Endometrial microvascular endothelial cells (primary cell): Measurements from ENCODE around the gene HBM. TPM values are rescaled to one million over a fixed set of nuclear protein-coding genes. Genes with fewer than 3 reads are reported as not detected.
"Not testable (repeated sequence)": the region's sequence is repeated elsewhere in the genome, so short reads cannot be mapped to it uniquely, and the experiment has no call there.

Experiments
- in situ Hi-C: cut with HindIII; loops from 2 replicates; pipeline ENCODE4 v1.10.0; 2017; ENCODE audit warnings: low sequenced_read_pairs, low pct_unique_long_range_greater_than_20kb; ENCODE audit errors: inconsistent ontology term
- total RNA-seq: library from RNA; depleted of rRNA; stranded (reverse); fragments of >200 nt; gene quantifications from one replicate; pipeline ENCODE4 v1.2.3, GENCODE V29; 2015; ENCODE audit errors: inconsistent ontology term

Gene HBM
- total RNA-seq, 1 donor from 2014 or later = not detected

GRCh38 chr16:179211-180092 is 13.7 kb downstream of the HBM start:
- in situ Hi-C loops = no loop called here

- in situ Hi-C loops = no loop called here
These were observed 14.4 kb downstream of the HBM start, which contains the start of gene HBQ1 for GRCh38 chr16:180101-180675. HBQ1 (plus strand) TSS chr16:180459; CDS start chr16:180487, 28 bp downstream.

GRCh38 chr16:180681-181564 is 15.1 kb downstream of the HBM start:
- in situ Hi-C loops = no loop called here

- in situ Hi-C loops = no loop called here
These were observed 15.8 kb downstream of the HBM start for GRCh38 chr16:181565-182021.

- in situ Hi-C loops = no loop called here
These were observed 17.2 kb downstream of the HBM start for GRCh38 chr16:183005-183404.

DNA sequence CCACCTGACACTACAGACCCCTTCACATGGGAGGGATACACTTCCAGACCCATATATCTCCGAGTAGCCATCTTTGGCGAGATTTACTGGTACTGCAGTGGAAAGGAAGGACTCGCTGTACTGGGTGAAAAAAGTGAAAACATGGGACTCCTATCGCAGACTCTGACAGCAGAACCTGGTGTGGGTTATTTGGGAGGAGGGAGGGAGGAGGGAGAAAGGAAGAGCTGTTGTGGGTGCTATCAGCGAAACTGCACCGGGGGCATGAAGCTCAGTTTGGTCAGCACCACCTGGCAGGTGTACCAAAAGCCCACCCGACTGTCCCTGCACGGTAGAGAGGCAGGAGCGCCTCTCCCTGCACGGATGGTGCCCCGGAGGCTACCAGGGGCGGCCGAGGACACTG is 19.4 kb downstream of the HBM start:
- in situ Hi-C loops = no loop called here

DNA sequence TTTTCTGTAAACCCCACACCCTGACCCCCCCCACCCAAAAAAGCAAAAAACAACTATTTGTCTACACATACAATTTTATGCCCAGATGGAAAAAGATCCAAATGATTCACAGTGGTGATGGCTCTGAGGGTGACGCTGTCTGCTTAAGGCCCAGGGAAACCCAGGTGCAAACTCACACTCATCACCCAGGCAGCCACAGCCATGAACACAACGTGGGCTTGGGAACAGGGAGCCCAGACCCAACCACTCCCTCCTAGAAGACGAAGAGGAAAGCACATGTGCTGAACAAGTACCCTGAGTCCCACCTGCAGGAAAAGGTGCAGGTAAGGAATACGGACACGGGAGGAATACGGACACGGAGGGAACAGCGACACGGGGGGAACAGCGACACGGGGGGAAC is 19.9 kb downstream of the HBM start:
- in situ Hi-C loops = no loop called here

DNA sequence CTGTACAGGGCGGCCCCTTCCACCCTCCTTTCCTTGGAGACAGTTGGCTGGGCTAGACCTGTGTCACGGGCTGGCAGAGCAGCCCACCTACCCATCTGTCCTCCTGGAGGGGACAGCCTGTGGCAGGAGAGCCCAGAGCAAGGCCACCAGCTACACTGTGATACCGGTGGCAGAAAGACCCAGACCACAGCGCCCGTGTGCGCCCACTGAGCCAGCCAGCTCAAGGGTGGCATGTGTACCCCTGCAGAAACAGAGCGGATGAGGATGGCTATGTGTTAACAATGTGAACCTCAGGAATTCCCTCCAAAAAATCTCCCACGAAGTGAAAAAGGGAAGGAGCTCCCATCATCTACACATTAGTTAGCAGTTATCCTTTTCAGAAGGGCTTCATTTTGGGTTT is 21.6 kb downstream of the HBM start:
- in situ Hi-C loops = no loop called here

- in situ Hi-C loops = no loop called here
These were observed 22.9 kb downstream of the HBM start for GRCh38 chr16:188674-189073.

DNA sequence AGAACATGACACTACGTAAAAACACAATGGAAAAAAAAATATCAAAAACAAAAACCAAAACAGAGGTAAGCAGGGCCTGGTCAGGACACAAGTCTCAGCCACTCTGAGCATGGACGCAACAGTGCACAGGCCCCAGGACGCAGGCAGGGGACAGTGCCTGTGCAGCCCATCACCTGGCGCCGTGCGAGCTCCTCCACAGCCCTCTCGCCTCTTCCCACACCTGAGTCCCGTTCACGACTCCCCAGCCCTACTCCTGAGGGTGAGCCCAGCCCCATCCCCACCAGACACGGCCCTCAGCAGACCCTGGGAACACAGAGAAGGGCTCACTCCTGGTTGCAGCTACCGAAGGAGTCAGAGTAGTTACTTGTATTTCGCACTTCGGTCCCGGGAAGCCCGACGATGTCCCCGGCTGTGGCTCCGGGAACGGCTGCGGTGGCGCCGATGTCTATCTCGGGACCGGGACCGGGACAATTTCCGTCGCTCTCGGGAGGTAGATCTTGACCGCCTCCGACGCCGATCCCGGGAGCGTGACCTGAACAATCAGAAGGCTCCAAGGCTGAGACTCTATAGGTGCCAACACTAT is 23.9 kb downstream of the HBM start:
- in situ Hi-C loops = no loop called here

- in situ Hi-C loops = no loop called here
These were observed 26.1 kb downstream of the HBM start for GRCh38 chr16:191831-192230.

DNA sequence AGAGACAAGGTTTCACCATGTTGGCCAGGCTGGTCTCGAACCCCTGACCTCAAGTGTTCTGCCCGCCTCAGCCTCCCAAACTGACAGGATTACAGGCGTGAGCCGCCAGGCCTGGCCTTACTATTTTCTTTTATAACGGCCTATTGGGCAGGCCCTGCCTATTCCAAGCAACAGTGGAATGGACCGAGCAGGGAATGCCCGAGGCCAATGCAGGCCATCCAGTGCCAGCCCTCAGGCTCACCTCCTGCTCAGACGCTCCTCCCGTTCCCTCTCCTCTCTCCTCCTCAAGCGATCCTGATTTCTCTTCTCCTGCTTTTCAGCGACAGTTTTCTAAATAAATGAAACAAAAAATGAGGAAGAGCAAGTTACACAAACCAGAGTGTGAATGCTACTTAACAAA is 26.9 kb downstream of the HBM start:
- in situ Hi-C loops = no loop called here

DNA sequence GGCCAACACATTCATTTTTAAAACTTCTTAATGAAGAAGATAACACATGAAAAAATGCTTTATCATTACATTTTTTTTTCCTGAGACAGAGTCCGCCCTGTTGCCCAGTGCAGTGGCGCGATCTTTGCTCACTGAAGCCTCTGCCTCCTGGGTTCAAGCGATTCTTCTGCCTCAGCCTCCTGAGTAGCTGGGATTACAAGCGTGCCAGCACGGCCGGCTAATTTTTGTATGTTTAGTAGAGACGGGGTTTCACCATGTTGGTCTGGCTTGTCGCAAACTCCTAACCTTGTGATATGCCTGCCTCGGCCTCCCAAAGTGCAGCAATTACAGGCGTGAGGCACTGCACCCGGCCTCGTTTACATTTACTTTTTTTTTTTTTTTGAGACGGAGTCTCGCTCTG is 27.7 kb downstream of the HBM start:
- in situ Hi-C loops = no loop called here

- in situ Hi-C loops = no loop called here
These were observed 28.7 kb downstream of the HBM start for GRCh38 chr16:194516-194915.

DNA sequence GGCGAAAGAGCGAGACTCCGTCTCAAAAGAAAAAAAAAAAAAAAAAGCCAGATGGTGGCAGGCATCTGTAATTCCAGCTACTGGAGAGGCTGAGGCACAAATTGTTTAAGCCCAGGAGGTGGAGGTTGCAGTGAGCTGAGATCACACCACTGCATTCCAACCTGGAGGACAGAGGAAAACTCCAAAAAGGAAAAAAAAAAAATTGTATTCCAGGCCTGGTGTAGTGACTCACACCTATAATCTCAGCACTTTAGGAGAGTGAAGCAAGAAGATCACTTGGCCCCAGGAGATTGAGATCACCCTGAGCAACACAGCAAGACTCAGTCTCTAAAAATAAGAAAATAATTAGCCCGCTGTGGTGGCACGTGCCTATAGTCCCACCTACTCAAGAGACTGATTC is 34.6 kb downstream of the HBM start:
- in situ Hi-C loops = no loop called here

DNA sequence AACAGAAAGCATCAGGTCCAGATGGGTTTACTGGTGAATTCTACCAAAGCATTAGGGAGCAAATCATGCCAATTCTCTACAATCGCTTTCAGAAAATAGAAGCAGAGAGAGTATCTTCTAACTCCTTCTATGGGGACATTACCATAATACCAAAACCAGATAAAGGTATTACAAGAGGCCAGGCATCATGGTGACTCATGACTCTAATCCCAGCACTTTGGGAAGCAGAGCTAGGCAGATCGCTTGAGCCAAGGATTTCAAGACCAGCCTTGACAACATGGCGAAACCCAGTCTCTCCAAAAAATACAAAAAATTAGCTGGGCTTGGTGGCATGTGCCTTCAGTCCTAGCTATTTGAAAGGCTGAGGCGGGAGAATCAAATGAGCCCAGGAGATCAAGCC is 37.5 kb downstream of the HBM start:
- in situ Hi-C loops = no loop called here

- in situ Hi-C loops = not testable (repeated sequence)
These were observed 38.3 kb downstream of the HBM start for GRCh38 chr16:204046-204445.

DNA sequence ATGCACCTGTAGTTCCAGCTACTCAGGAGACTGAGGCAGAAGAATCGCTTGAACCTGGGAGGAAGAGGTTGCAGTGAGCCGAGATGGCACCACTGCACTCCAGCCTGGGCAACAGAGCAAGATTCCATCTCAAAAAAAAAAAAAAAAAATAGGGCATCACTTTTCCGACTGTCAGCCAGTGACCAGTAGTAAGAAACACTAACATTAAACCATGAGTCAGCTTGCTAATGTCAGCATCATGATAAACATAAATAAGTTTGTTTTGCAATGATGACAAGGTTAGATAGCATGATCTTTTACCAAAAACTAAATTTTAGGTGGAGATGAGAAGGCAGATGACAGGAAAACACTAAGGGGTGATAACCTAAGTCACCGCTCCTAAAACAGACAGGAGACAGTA is 43.6 kb downstream of the HBM start:
- in situ Hi-C loops = not testable (repeated sequence)

GRCh38 chr16:211631-212180 is 45.9 kb downstream of the HBM start:
- in situ Hi-C loops = not testable (repeated sequence)
